GM23248 (cell line): ENCODE measurements around the gene SOX21.

Experiments
- EZH2 ChIP-seq: fragments of 200-600 bp; sonication (generic); IDR thresholded peaks from 2 replicates; pipeline ENCODE4 v1.6.1; 2018; ENCODE audit warnings: antibody characterized with exemption, mild to moderate bottlenecking; ENCODE audit not compliant: insufficient read depth, poor library complexity, severe bottlenecking
- EZH2phosphoT487 ChIP-seq: fragments of 200-600 bp; sonication (generic); IDR thresholded peaks from 2 replicates; pipeline ENCODE4 v1.6.1; 2018; ENCODE audit warnings: antibody characterized with exemption, moderate library complexity, mild to moderate bottlenecking, low read depth; ENCODE audit not compliant: insufficient read depth

DNA sequence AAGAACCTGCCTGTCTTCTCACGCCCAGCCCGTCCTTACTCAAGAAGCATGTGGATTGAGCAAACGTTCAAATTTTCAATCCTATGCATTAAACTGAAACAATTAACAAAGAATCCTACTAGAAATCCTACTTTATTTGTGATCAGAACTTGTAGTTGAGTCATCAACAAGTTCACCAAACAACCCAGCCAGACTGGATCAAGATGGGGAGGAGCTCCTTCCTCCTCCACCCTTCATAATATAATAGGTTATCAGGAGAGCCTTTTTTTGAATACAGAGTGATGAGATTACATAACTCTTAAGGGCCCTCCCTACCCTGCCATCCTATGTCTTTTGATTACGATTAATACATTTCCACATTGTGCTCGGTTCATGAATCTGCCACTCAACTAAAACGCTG, 32.7 kb downstream of the SOX21 start:
- TF ChIP-seq EZH2phosphoT487: no peak
- TF ChIP-seq EZH2: no peak
